HepG2 (cell line): ENCODE measurements around the gene PWP2. TPM values are rescaled to one million over a fixed set of nuclear protein-coding genes. Genes with fewer than 3 reads are reported as not detected.
"Not testable (repeated sequence)": the region's sequence is repeated elsewhere in the genome, so short reads cannot be mapped to it uniquely, and the experiment has no call there.

Experiments
- ATAC-seq: fragments of 200-7000 bp; cut with Tn5 transposase; 3 replicates; pipeline ENCODE4 v1.9.1; 2020; ENCODE audit warnings: mild to moderate bottlenecking, moderate library complexity
- BruUV-seq: library from RNA; stranded (reverse); fragments of 400-500 nt; replicated peaks from 2 replicates; lab custom pipeline; 2021; lab: Mats Ljungman, UMichigan
- CTCF ChIA-PET: fragments of 300-600 bp; formaldehyde crosslinking; extraction: SDS; loops from one replicate; lab custom pipeline; 2021; ENCODE audit warnings: low total read pairs, inconsistent platforms, low intra/inter-chr PET ratio; lab: Yijun Ruan, JAX
- POLR2A ChIA-PET: fragments of 350-600 bp; sonication (Branson Sonifier 250); formaldehyde crosslinking; loops from one replicate; lab custom pipeline; 2020; ENCODE audit warnings: antibody characterized with exemption, inconsistent platforms; lab: Yijun Ruan, JAX
- DNase-seq: peaks from one replicate; pipeline ENCODE4 v3.0.0-alpha.2; 2015; ENCODE audit warnings: low spot score
- FAIRE-seq: peaks from 3 replicates; lab custom pipeline; 2011; peaks lifted over from hg19 to GRCh38; lab: Jason Lieb, UNC
- H2AFZ ChIP-seq: one replicate; pipeline ENCODE4 v1.6.1; 2011; ENCODE audit warnings: low read length, inconsistent platforms
- H3K27ac ChIP-seq: fragments of 300-600 bp; 3 replicates; pipeline ENCODE4 v1.8.0; 2011; ENCODE audit warnings: mixed run types, mild to moderate bottlenecking, mixed read lengths, low read length, inconsistent platforms; ENCODE audit not compliant: insufficient read depth; ENCODE audit errors: extremely low read length
- H3K27me3 ChIP-seq, 2 experiments: fragments of 200-600 bp in 1 of 2; 2 replicates in 1 of 2; 3 replicates in 1 of 2; pipeline versions ENCODE4 v1.6.0 to v1.8.0; 2011; ENCODE audit warnings: low read length in 2 of 2, mild to moderate bottlenecking in 2 of 2, moderate library complexity in 2 of 2, inconsistent platforms in 1 of 2; ENCODE audit not compliant: insufficient read depth in 2 of 2, control insufficient read depth in 1 of 2
- H3K36me3 ChIP-seq, 2 experiments: fragments of 200-600 bp in 1 of 2; replicated peaks in 1 of 2; 2 replicates in 1 of 2; 3 replicates in 1 of 2; pipeline versions ENCODE4 v1.5.1 to v1.8.0; 2011; ENCODE audit warnings: low read length in 2 of 2, inconsistent platforms in 1 of 2; ENCODE audit not compliant: insufficient read depth in 2 of 2, control insufficient read depth in 1 of 2
- H3K4me1 ChIP-seq: 2 replicates; pipeline ENCODE4 v1.5.1; 2012; ENCODE audit warnings: low read length, inconsistent platforms; ENCODE audit not compliant: insufficient read depth
- H3K4me2 ChIP-seq: 2 replicates; pipeline ENCODE4 v1.6.0; 2011; ENCODE audit warnings: low read depth, low read length, inconsistent platforms
- H3K4me3 ChIP-seq, 3 experiments: fragments of 200-600 bp in 1 of 3; sonication (generic), shearing (Covaris generic) in 1 of 3; replicated peaks in 1 of 3; 2 replicates each; pipeline ENCODE4 v1.5.1; 2011 to 2016; ENCODE audit warnings: low read length in 3 of 3, inconsistent platforms in 2 of 3, low read depth in 2 of 3, mild to moderate bottlenecking in 2 of 3, control low read depth in 1 of 3, mixed read lengths in 1 of 3; ENCODE audit not compliant: insufficient read depth in 1 of 3
- H3K79me2 ChIP-seq: one replicate; pipeline ENCODE4 v1.6.1; 2011; ENCODE audit warnings: low read length, inconsistent platforms; ENCODE audit not compliant: insufficient read depth
- H3K9ac ChIP-seq: 2 replicates; pipeline ENCODE4 v1.6.0; 2011; ENCODE audit warnings: mild to moderate bottlenecking, low read depth, low read length, inconsistent platforms; ENCODE audit not compliant: insufficient read depth
- H3K9me3 ChIP-seq: 2 replicates; pipeline ENCODE4 v1.5.1; 2012; ENCODE audit warnings: mild to moderate bottlenecking, low read length
- H4K20me1 ChIP-seq: 2 replicates; pipeline ENCODE4 v1.6.0; 2011; ENCODE audit warnings: inconsistent platforms, mild to moderate bottlenecking, low read length, moderate library complexity; ENCODE audit not compliant: insufficient read depth
- WGBS: methylation state at CpG from one replicate; pipeline ENCODE4 v1.1.6; 2017; ENCODE audit warnings: low lambda C conversion rate; 5-methylcytosine and 5-hydroxymethylcytosine counted together
- in situ Hi-C: cut with HindIII; loops from 2 replicates; pipeline ENCODE4 v1.10.0; 2017; ENCODE audit warnings: low pct_unique_long_range_greater_than_20kb; ENCODE audit not compliant: extremely low pct_ligation_motif_present
- intact Hi-C: fragments of 100-400 bp; cut with micrococcal nuclease; formaldehyde crosslinking; loops from one replicate; pipeline ENCODE4 v1.10.0; 2022; ENCODE audit not compliant: unreplicated experiment
- polyA plus RNA-seq, 8 experiments: library from polyadenylated mRNA; depleted of rRNA in 3 of 8; stranded (reverse) in 7 of 8; unstranded in 1 of 8; fragments of >200 nt; fragmentation: Illumina TruSeq in 4 of 8; extraction: Trizol in 4 of 8; gene quantifications; 2 replicates each; pipeline versions ENCODE4 v1.2.1 to v1.2.3, GENCODE V29; 2011 to 2016; ENCODE audit warnings: low read depth in 4 of 8, missing spikeins in 1 of 8, mixed read lengths in 1 of 8; ENCODE audit not compliant: insufficient read depth in 1 of 8
- total RNA-seq, 5 experiments: library from RNA; depleted of rRNA; stranded (reverse); fragments of >200 nt; fragmentation: Illumina TruSeq; extraction: Trizol; gene quantifications; 2 replicates each; pipeline ENCODE4 v1.2.3, GENCODE V29; 2016; ENCODE audit warnings: low read depth in 1 of 5

The PWP2 gene
- total and polyA plus RNA-seq, 2 of the 13 experiments (the other 11 are each of a cell fraction or from before 2014, with no cell fraction given) = 7.7 to 17.0 TPM

GRCh38 chr21:44154816-44155230 lies 47.6 kb downstream of the PWP2 start:
- H3K4me3 ChIP-seq, DNase-seq, H3K27me3 ChIP-seq, BruUV-seq, POLR2A ChIA-PET, FAIRE-seq, H3K36me3 ChIP-seq, H3K4me1 ChIP-seq, H3K27ac ChIP-seq, ATAC-seq, H4K20me1 ChIP-seq, H3K4me2 ChIP-seq, H3K9ac ChIP-seq, in situ Hi-C loops, H3K9me3 ChIP-seq, H2AFZ ChIP-seq, H3K79me2 ChIP-seq, CTCF ChIA-PET, intact Hi-C loops: not testable (repeated sequence)
- no CpG with 5 or more reads among the region's 20 CpGs for WGBS

GRCh38 chr21:44155231-44155993 lies 48.2 kb downstream of the PWP2 start:
- H3K4me3 ChIP-seq, H3K79me2 ChIP-seq, H3K4me2 ChIP-seq, intact Hi-C loops, H3K9ac ChIP-seq, DNase-seq, BruUV-seq, ATAC-seq, H2AFZ ChIP-seq, H3K9me3 ChIP-seq, H3K27ac ChIP-seq, H3K36me3 ChIP-seq, H3K27me3 ChIP-seq, in situ Hi-C loops, POLR2A ChIA-PET, CTCF ChIA-PET, H3K4me1 ChIP-seq, H4K20me1 ChIP-seq, FAIRE-seq: not testable (repeated sequence)
- no CpG with 5 or more reads among the region's 38 CpGs for WGBS

DNA sequence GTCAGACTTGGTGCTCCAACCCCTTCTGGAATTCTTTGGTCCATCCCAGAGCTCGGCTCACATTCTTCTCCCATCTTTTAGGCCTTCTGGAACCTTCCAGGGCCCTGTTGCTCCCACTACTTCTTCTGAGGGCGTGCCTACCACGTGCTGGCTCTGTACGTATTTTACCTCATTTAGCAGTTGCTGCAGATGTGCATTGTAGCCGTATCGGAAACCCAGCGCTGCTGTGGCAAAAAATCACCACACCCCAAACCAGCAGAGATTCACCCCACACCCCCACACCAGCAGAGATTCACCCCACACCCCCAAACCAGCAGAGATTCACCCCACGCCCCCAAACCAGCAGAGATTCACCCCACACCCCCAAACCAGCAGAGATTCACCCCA lies 48.8 kb downstream of the PWP2 start:
- POLR2A ChIA-PET, H3K27me3 ChIP-seq, H3K36me3 ChIP-seq, in situ Hi-C loops, H3K4me2 ChIP-seq, H3K27ac ChIP-seq, H3K9me3 ChIP-seq, ATAC-seq, H4K20me1 ChIP-seq, intact Hi-C loops, BruUV-seq, H2AFZ ChIP-seq, H3K79me2 ChIP-seq, H3K4me3 ChIP-seq, CTCF ChIA-PET, H3K9ac ChIP-seq, DNase-seq, H3K4me1 ChIP-seq, FAIRE-seq: not testable (repeated sequence)
- no CpG with 5 or more reads among the region's 8 CpGs for WGBS

DNA sequence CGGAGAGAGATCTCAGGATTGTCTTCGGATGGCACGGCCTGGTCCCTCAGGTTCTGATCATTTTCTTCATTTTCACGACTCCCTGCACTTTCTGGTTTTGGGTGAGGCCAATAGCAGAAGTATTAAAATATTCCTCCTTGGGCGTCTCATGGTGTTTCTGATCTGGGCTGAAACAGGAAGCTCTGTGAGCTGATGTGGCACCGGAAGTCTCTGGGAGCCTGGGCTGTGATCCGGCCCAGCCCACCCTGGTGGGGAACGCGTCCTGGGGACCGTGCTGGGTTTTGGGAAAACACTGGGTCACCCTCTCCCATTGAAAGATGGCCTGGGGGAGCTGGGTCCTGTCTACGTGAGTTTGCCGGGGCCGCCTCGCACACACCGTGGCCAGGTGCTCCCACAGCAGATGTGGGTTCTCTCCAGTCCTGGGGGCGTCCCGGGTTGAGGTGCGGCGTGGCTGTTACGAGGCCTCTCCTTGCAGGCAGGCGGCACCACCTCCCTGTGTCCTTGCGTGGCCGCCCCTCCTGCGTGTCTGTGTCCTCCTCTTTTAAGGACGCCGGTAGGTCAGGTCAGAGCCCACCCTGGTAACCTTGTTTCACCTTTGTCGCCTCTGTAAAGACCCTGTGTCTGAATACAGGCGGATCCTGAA lies 50.4 kb downstream of the PWP2 start:
- H3K27me3 ChIP-seq, FAIRE-seq, H4K20me1 ChIP-seq, in situ Hi-C loops, BruUV-seq, H2AFZ ChIP-seq, H3K9ac ChIP-seq, CTCF ChIA-PET, H3K27ac ChIP-seq, H3K9me3 ChIP-seq, DNase-seq, H3K36me3 ChIP-seq, ATAC-seq, H3K4me1 ChIP-seq, H3K79me2 ChIP-seq, POLR2A ChIA-PET, H3K4me2 ChIP-seq, intact Hi-C loops, H3K4me3 ChIP-seq: not testable (repeated sequence)
- no CpG with 5 or more reads among the region's 28 CpGs for WGBS
